ENCODE data around the gene MARCO. TPM values are rescaled to one million over a fixed set of nuclear protein-coding genes. Genes with fewer than 3 reads are reported as not detected.

The MARCO gene
- polyA plus RNA-seq, 1 donor (not counting 4 experiments of a cell fraction or from before 2014, with no cell fraction given): 0.13 TPM

DNA sequence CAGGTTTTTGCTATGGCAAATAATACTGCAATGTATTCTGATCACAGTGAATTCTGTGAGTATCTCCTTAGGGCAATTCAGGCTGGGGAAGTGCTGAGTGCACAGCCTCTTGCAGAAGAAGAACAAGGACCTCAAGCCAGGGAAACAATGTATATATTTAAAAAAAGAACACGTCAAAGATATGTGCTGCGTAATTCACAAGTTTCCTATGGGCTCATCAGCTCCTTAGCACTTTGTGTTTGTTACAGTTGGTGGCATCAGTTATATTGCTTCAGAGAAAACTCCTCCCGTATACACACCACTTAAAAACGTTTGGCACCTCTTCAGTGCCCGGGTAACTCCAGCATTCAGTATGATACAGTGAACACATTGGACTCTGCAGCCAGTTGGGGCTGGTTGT is 16.5 kb upstream of the MARCO start:
- Histone ChIP-seq H3K9me3 (ENCODE audit: control insufficient read depth, low read depth, low read length) (no peaks in the 10 kb centered on the region), H2AFZ (ENCODE audit: control insufficient read depth, low read length) (no peak overlapping the region), H3K36me3 (ENCODE audit: control insufficient read depth in 2 of 2, extremely low read depth in 1 of 2, insufficient read depth in 2 of 2, low read length in 2 of 2) (no peaks in the 10 kb centered on the region), H3K9me1 (ENCODE audit: control insufficient read depth, extremely low read depth, insufficient read depth, low read length) (no peaks in the 10 kb centered on the region), H3K4me2 (ENCODE audit: control insufficient read depth, extremely low read depth, insufficient read depth, low read depth, low read length) (no peak overlapping the region), H3K27me3 (ENCODE audit: control insufficient read depth, extremely low read depth, insufficient read depth, low read length) (peaks cover 16% of the 10 kb centered on the region), H4K20me1 (ENCODE audit: control insufficient read depth, extremely low read depth, insufficient read depth, low read length) (no peaks in the 10 kb centered on the region), H3K4me3 (ENCODE audit: control insufficient read depth in 2 of 3, extremely low read depth in 1 of 3, insufficient read depth in 2 of 3, low read depth in 1 of 3, low read length in 3 of 3) (no peak overlapping the region), H3K4me1 (ENCODE audit: control insufficient read depth, extremely low read depth, insufficient read depth, low read length) (no peaks in the 10 kb centered on the region), H3K9ac (ENCODE audit: control insufficient read depth, extremely low read depth, insufficient read depth, low read length) (no peak overlapping the region), H3K27ac (ENCODE audit: control insufficient read depth, insufficient read depth, low read length) (no peak overlapping the region), H3K79me2 (ENCODE audit: control insufficient read depth, insufficient read depth, low read length) (no peaks in the 10 kb centered on the region)
- FAIRE-seq (no peak), DNase-seq (ENCODE audit: low read depth, low spot score) (no peak)
- dilution Hi-C loops (cut with MboI; ENCODE audit: extremely low pct_ligation_motif_present, low sequenced_read_pairs): no loop called here
- TF ChIP-seq EZH2 (IDR thresholded peaks at IDR 0.05; ENCODE audit: low read length): no peak
- TF ChIP-seq, protein P1, sequence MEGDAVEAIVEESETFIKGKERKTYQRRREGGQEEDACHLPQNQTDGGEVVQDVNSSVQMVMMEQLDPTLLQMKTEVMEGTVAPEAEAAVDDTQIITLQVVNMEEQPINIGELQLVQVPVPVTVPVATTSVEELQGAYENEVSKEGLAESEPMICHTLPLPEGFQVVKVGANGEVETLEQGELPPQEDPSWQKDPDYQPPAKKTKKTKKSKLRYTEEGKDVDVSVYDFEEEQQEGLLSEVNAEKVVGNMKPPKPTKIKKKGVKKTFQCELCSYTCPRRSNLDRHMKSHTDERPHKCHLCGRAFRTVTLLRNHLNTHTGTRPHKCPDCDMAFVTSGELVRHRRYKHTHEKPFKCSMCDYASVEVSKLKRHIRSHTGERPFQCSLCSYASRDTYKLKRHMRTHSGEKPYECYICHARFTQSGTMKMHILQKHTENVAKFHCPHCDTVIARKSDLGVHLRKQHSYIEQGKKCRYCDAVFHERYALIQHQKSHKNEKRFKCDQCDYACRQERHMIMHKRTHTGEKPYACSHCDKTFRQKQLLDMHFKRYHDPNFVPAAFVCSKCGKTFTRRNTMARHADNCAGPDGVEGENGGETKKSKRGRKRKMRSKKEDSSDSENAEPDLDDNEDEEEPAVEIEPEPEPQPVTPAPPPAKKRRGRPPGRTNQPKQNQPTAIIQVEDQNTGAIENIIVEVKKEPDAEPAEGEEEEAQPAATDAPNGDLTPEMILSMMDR (optimal IDR thresholded peaks at IDR 0.05 in 1 of 3, IDR thresholded peaks at IDR 0.05 in 1 of 3, conservative IDR thresholded peaks at IDR 0.05 in 1 of 3; ENCODE audit: extremely low read depth in 1 of 3, insufficient read depth in 2 of 3, low read length in 3 of 3): no peak

DNA sequence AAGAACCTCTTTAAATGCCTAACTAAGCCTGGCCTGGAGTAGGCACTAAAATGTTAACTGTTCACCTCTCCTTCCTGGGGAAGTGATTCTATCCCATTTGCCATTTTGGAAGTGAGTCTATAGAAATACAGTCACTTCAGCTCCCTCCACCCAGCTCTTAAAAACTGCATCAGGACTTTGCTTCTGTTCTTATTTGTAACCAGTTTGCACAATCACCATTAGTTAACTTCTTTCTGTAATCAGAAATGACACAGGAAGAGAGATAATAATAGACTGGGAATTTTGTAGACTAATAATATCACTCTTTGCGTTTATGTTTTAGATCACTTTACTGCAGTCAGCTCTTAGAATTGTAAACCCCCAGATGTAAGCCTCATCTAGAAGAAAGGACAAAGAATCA is 16.0 kb upstream of the MARCO start:
- Histone ChIP-seq H3K9me1 (ENCODE audit: control insufficient read depth, extremely low read depth, insufficient read depth, low read length) (no peaks in the 10 kb centered on the region), H3K4me2 (ENCODE audit: control insufficient read depth, extremely low read depth, insufficient read depth, low read depth, low read length) (no peak overlapping the region), H3K36me3 (ENCODE audit: control insufficient read depth in 2 of 2, extremely low read depth in 1 of 2, insufficient read depth in 2 of 2, low read length in 2 of 2) (no peaks in the 10 kb centered on the region), H3K9ac (ENCODE audit: control insufficient read depth, extremely low read depth, insufficient read depth, low read length) (no peak overlapping the region), H3K4me3 (ENCODE audit: control insufficient read depth in 2 of 3, extremely low read depth in 1 of 3, insufficient read depth in 2 of 3, low read depth in 1 of 3, low read length in 3 of 3) (no peak overlapping the region), H3K4me1 (ENCODE audit: control insufficient read depth, extremely low read depth, insufficient read depth, low read length) (no peaks in the 10 kb centered on the region), H3K27ac (ENCODE audit: control insufficient read depth, insufficient read depth, low read length) (no peak overlapping the region), H3K27me3 (ENCODE audit: control insufficient read depth, extremely low read depth, insufficient read depth, low read length) (peaks cover 16% of the 10 kb centered on the region), H4K20me1 (ENCODE audit: control insufficient read depth, extremely low read depth, insufficient read depth, low read length) (no peaks in the 10 kb centered on the region), H3K9me3 (ENCODE audit: control insufficient read depth, low read depth, low read length) (no peaks in the 10 kb centered on the region), H2AFZ (ENCODE audit: control insufficient read depth, low read length) (no peak overlapping the region), H3K79me2 (ENCODE audit: control insufficient read depth, insufficient read depth, low read length) (no peaks in the 10 kb centered on the region)
- FAIRE-seq: no peak
- no peak for DNase-seq (ENCODE audit: low read depth, low spot score)
- TF ChIP-seq EZH2 (IDR thresholded peaks at IDR 0.05; ENCODE audit: low read length): no peak
- TF ChIP-seq, protein P1 (optimal IDR thresholded peaks at IDR 0.05 in 1 of 3, IDR thresholded peaks at IDR 0.05 in 1 of 3, conservative IDR thresholded peaks at IDR 0.05 in 1 of 3; ENCODE audit: extremely low read depth in 1 of 3, insufficient read depth in 2 of 3, low read length in 3 of 3): no peak
- dilution Hi-C loops (cut with MboI; ENCODE audit: extremely low pct_ligation_motif_present, low sequenced_read_pairs): no loop called here

Measured in keratinocyte (primary cell).